DND-41 (cell line): ENCODE data around the gene KCNA3.

Experiments
- ATAC-seq: fragments of 200-7000 bp; cut with Tn5 transposase; 3 replicates; pipeline ENCODE4 v1.9.1; 2021; ENCODE audit warnings: low read depth; ENCODE audit not compliant: insufficient read depth
- DNase-seq: peaks from one replicate; pipeline ENCODE4 v3.0.0-alpha.2; 2020
- H2AFZ ChIP-seq: 2 replicates; pipeline ENCODE4 v1.6.0; 2012; ENCODE audit warnings: low read depth, low read length
- H3K27ac ChIP-seq: 2 replicates; pipeline ENCODE4 v1.5.1; 2012; ENCODE audit warnings: low read length, inconsistent platforms
- H3K27me3 ChIP-seq: fragments of 200-600 bp; sonication (generic); 2 replicates; pipeline ENCODE4 v1.6.0; 2012; ENCODE audit warnings: low read length, mild to moderate bottlenecking, inconsistent platforms; ENCODE audit not compliant: insufficient read depth, poor library complexity
- H3K36me3 ChIP-seq: 2 replicates; pipeline ENCODE4 v1.5.1; 2012; ENCODE audit warnings: low read length, inconsistent platforms; ENCODE audit not compliant: insufficient read depth
- H3K4me1 ChIP-seq: 2 replicates; pipeline ENCODE4 v1.5.1; 2012; ENCODE audit warnings: mild to moderate bottlenecking, low read length; ENCODE audit not compliant: insufficient read depth
- H3K4me2 ChIP-seq: 2 replicates; pipeline ENCODE4 v1.6.0; 2012; ENCODE audit warnings: mild to moderate bottlenecking, moderate library complexity, low read length, inconsistent platforms; ENCODE audit not compliant: insufficient read depth
- H3K4me3 ChIP-seq, 2 experiments: fragments of 200-600 bp in 1 of 2; shearing (Covaris generic) in 1 of 2; 2 replicates each; pipeline ENCODE4 v1.5.1; 2012 to 2016; ENCODE audit warnings: inconsistent platforms in 2 of 2, low read length in 2 of 2, mild to moderate bottlenecking in 2 of 2, low read depth in 1 of 2, moderate library complexity in 1 of 2
- H3K79me2 ChIP-seq: 2 replicates; pipeline ENCODE4 v1.6.0; 2012; ENCODE audit warnings: low read length, inconsistent platforms; ENCODE audit not compliant: insufficient read depth
- H3K9ac ChIP-seq: 2 replicates; pipeline ENCODE4 v1.6.0; 2012; ENCODE audit warnings: low read depth, mild to moderate bottlenecking, inconsistent platforms, low read length, moderate library complexity
- H3K9me3 ChIP-seq: 2 replicates; pipeline ENCODE4 v1.5.1; 2012; ENCODE audit warnings: low read length, moderate library complexity, mild to moderate bottlenecking, inconsistent platforms; ENCODE audit not compliant: insufficient read depth, severe bottlenecking
- H4K20me1 ChIP-seq: 2 replicates; pipeline ENCODE4 v1.6.0; 2012; ENCODE audit warnings: low read length; ENCODE audit not compliant: insufficient read depth
- EZH2 ChIP-seq: IDR thresholded peaks from 3 replicates; pipeline ENCODE4 v1.6.1; 2012; ENCODE audit warnings: borderline replicate concordance, low read depth, mild to moderate bottlenecking, moderate library complexity, low read length, inconsistent platforms; ENCODE audit not compliant: severe bottlenecking
- TF ChIP-seq, protein P1 (sequence below): IDR thresholded peaks from 2 replicates; pipeline ENCODE4 v1.5.1; 2012; ENCODE audit warnings: borderline replicate concordance, low read length, moderate library complexity, mild to moderate bottlenecking; ENCODE audit not compliant: poor library complexity, severe bottlenecking; ENCODE audit errors: extremely low read depth

The KCNA3 gene

DNA sequence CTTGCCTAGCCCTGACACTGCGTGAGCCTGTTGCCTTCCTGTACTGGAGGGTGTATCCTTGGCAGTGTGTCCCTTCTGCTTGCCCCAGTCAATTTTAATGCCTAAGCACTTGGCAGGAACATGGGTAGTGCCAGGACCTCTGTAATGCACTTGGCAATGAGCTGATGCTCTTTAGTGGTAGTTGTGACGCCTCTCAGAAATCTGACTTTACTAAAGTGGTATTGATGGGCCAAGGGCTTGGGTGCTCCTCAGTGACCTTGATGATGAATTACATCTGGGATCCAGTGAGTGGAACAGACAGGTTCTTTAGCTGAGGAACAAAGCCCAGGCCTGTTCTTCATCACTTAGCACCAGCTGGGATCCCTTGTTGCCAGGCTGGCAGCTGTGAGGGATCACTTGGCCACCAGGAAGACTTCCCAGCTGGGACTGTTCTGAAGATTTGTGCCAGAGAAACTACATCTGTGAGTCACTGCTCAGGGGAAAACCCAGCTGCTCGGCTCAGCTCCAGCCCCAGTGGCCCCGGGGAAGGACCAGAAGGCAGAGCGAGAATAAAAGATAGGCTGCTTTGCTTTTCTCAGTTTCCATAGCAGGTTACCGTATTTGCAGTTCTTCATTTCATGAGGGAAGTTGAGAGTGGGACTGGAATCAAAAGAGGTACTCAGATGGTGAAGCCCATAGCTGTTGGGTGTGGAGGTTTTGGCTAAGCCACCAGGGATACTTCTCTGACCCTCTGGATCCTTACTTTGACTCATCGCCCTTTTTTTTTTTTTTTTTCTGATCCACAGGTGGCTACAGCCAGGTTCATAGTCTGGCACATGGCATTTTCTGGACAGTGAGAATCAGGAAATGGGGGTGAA lies 40.1 kb downstream of the KCNA3 start:
- DNase-seq (no peak), ATAC-seq (no peak)
- Histone ChIP-seq H3K36me3 (no peaks in the 10 kb centered on the region), H3K4me3 (no peak overlapping the region), H3K27ac (no peak overlapping the region), H3K9ac (no peak overlapping the region), H4K20me1 (no peaks in the 10 kb centered on the region), H3K9me3 (no peaks in the 10 kb centered on the region), H3K79me2 (no peaks in the 10 kb centered on the region), H3K27me3 (no peaks in the 10 kb centered on the region), H3K4me2 (no peak overlapping the region), H3K4me1 (peaks cover 22% of the 10 kb centered on the region), H2AFZ (no peak overlapping the region)
- TF ChIP-seq EZH2: no peak
- TF ChIP-seq, protein P1, sequence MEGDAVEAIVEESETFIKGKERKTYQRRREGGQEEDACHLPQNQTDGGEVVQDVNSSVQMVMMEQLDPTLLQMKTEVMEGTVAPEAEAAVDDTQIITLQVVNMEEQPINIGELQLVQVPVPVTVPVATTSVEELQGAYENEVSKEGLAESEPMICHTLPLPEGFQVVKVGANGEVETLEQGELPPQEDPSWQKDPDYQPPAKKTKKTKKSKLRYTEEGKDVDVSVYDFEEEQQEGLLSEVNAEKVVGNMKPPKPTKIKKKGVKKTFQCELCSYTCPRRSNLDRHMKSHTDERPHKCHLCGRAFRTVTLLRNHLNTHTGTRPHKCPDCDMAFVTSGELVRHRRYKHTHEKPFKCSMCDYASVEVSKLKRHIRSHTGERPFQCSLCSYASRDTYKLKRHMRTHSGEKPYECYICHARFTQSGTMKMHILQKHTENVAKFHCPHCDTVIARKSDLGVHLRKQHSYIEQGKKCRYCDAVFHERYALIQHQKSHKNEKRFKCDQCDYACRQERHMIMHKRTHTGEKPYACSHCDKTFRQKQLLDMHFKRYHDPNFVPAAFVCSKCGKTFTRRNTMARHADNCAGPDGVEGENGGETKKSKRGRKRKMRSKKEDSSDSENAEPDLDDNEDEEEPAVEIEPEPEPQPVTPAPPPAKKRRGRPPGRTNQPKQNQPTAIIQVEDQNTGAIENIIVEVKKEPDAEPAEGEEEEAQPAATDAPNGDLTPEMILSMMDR: no peak

DNA sequence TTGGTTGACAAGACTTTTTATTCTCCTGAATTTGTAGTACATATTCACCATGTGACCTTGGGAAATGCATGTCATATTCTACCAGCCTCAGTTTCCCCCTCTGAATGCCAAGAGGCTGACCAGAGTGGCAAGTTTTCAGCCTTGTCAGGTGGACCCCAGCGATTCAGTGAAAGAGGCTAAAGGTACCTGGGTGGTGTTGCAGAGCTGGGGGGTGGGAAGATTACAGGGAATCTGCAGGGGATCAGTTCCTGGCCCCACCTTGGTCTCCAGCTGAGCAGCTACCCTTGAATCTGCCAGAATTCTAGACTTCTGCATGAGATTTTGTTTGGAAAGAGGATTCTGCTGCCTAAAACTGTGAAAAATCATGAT lies 40.7 kb downstream of the KCNA3 start:
- Histone ChIP-seq H4K20me1 (no peaks in the 10 kb centered on the region), H3K4me3 (no peak overlapping the region), H3K79me2 (no peaks in the 10 kb centered on the region), H3K9me3 (no peaks in the 10 kb centered on the region), H3K36me3 (no peaks in the 10 kb centered on the region), H3K9ac (no peak overlapping the region), H3K27ac (no peak overlapping the region), H2AFZ (no peak overlapping the region), H3K4me2 (no peak overlapping the region), H3K4me1 (peaks cover 22% of the 10 kb centered on the region), H3K27me3 (no peaks in the 10 kb centered on the region)
- DNase-seq (no peak), ATAC-seq (no peak)
- no peak for TF ChIP-seq EZH2
- TF ChIP-seq, protein P1: no peak

DNA sequence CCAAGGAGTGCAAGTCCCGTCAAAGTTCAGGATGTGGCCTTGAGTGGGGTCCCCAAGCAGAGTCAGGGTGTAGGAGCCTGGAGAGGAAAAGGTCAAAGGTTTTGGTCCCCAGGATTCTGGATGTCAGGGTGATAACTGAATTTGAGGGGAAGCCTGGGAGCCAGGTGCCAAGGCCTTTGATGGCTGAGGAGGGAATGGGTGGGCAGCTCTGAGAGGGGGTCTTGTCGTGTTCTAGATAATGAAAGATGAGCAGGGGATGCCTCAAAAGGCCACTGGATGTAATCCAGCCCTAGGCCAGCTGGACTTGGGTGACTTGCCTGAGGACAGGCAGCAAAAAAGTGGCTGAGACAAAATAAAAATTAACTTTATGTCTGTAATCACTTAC lies 41.1 kb downstream of the KCNA3 start:
- Histone ChIP-seq H3K4me2 (no peak overlapping the region), H3K27me3 (no peaks in the 10 kb centered on the region), H3K27ac (no peak overlapping the region), H3K4me3 (no peak overlapping the region), H4K20me1 (no peaks in the 10 kb centered on the region), H3K9me3 (no peaks in the 10 kb centered on the region), H3K4me1 (peaks cover 22% of the 10 kb centered on the region), H2AFZ (no peak overlapping the region), H3K36me3 (no peaks in the 10 kb centered on the region), H3K9ac (no peak overlapping the region), H3K79me2 (no peaks in the 10 kb centered on the region)
- ATAC-seq: no peak
- no peak for DNase-seq
- TF ChIP-seq EZH2: no peak
- TF ChIP-seq, protein P1: no peak
